SH-SY5Y (cell line): Measurements from ENCODE around the gene RPL19.

Experiments used
- GATA2 ChIP-seq: IDR thresholded peaks from 2 replicates; pipeline ENCODE4 v1.6.1; 2011; ENCODE audit warnings: mild to moderate bottlenecking, low read depth, low read length
- GATA3 ChIP-seq: IDR thresholded peaks from 2 replicates; pipeline ENCODE4 v1.6.1; 2011; ENCODE audit warnings: low read depth, mild to moderate bottlenecking, low read length, moderate library complexity

DNA sequence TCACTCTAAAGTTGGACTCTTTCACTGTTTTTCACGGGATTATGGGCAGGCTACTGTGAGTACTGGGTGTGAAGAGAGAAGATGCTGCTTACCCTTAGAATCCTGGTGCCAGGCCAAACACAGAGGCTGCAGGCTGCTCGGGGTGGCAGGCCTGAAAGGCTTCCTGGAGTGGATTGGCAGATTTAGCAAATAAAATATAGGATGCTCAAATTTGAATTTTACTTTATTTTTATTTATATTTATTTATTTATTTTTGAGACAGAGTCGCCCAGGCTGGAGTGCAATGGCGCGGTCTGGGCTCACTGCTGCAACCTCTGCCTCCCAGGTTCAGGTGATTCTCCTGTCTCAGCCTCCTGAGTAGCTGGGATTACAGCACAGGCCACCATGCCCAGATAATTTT lies 40.5 kb downstream of the RPL19 start:
- TF ChIP-seq GATA2 (no peak), GATA3 (no peak)
